Right lobe of liver (tissue), 4 donors: ENCODE results near the gene TMEM60.

ENCODE experiments used
- POLR2A ChIP-seq: fragments of 450-650 bp; IDR thresholded peaks from one replicate; pipeline ENCODE4 v1.6.1; 2017; ENCODE audit warnings: antibody characterized with exemption, mild to moderate bottlenecking
- TF ChIP-seq, protein P1 (sequence below), 4 donors: fragments of 200-600 bp in 3 of 4; fragments of 450-650 bp in 1 of 4; IDR thresholded peaks; one replicate each; pipeline versions ENCODE4 v1.5.1 to v1.8.0; 2016 to 2022; ENCODE audit warnings: antibody characterized with exemption in 4 of 4, mild to moderate bottlenecking in 2 of 4
- donor health status: DM: no; HTN: no; CAD: no.
- donor health status: DM: no; HTN: no; CAD: no.
- donor health status: DM: no; HTN: yes; CAD: no.

DNA sequence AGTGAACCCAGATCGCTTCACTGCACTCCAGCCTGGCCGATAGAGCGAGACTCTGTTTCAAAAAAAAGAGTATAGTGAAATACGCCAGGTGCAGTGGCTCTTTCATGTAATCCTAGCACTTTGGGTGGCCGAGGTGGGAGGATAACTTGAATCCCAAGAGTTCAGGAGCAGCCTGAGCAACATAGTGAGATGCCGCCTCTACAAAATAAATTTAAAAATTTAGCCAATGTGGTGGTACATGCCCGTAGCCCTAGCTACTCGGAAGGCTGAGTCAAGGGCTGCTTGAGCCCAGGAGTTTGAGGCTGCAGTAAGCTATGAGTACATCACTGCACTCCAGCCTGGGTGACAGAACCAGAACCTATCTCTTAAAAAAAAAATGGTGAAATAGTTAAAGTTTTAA is 27.9 kb downstream of the TMEM60 start:
- TF ChIP-seq, protein P1, sequence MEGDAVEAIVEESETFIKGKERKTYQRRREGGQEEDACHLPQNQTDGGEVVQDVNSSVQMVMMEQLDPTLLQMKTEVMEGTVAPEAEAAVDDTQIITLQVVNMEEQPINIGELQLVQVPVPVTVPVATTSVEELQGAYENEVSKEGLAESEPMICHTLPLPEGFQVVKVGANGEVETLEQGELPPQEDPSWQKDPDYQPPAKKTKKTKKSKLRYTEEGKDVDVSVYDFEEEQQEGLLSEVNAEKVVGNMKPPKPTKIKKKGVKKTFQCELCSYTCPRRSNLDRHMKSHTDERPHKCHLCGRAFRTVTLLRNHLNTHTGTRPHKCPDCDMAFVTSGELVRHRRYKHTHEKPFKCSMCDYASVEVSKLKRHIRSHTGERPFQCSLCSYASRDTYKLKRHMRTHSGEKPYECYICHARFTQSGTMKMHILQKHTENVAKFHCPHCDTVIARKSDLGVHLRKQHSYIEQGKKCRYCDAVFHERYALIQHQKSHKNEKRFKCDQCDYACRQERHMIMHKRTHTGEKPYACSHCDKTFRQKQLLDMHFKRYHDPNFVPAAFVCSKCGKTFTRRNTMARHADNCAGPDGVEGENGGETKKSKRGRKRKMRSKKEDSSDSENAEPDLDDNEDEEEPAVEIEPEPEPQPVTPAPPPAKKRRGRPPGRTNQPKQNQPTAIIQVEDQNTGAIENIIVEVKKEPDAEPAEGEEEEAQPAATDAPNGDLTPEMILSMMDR (IDR thresholded peaks at IDR 0.05) = no peak
- no peak for TF ChIP-seq POLR2A
